ENCODE data around the gene SPDYE16.
"Not testable (repeated sequence)": the region's sequence is repeated elsewhere in the genome, so short reads cannot be mapped to it uniquely, and the experiment has no call there.

SPDYE16 gene

DNA sequence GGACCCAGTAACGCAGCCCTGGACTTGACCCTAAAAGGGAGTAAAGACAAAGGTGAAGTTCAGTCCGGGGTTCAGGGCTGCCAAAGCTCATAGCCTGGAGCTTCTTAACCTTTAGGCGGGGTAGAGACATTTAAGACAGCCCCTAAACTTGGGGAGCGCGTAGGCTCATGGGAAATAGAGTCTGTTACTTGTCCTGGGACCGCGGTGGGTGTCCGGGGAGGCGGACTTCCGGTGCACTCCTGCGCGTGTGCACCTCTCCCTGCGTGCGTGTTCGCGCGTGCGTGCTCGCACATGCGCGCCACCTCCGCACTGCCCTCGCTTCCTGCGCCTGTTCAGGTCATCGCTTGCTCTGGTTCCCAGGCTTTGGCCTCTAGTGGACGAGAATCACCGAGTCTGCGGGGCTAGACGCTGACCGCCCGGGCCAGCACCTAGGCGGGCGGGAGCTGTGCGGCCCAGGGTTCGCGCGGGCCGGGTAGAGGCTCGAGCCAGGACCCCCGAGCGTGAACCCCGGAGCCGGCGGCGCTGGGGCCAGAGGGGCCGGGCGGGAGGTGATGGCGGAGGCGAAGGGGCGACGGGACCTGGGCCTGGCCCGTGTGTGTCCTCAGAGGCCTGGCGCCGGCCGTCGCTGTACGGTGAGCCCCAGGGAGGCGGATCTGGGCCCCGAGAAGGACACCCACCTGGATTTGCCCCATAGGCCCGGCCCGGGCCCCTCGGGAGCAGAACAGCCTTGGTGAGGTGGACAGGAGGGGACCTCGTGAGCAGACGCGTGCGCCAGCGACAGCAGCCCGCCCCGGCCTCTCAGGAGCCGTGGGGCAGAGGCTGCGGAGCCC, 6.1 kb upstream of the SPDYE16 start:
- peak; percentile 92 for DNase-seq (ENCODE audit: low spot score)

DNA sequence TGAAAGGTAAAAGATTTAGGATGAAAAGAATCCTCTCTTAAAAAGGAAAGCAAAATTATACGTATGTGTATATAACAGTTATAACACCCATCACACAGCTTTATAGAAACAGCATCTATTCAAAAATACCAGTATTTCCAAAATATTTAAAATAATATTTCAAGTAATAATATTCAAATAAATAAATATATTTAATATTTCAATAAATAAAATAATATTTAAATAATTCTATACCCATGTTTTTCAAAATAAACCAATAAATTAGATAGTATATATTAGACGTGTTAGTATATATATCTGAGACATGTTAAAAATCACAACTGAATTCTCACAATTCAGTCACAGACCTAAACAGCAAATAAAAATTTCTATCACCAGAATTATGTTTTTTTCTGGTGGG, 11.5 kb downstream of the SPDYE16 start:
- not testable (repeated sequence) for DNase-seq (ENCODE audit: low spot score)

DNA sequence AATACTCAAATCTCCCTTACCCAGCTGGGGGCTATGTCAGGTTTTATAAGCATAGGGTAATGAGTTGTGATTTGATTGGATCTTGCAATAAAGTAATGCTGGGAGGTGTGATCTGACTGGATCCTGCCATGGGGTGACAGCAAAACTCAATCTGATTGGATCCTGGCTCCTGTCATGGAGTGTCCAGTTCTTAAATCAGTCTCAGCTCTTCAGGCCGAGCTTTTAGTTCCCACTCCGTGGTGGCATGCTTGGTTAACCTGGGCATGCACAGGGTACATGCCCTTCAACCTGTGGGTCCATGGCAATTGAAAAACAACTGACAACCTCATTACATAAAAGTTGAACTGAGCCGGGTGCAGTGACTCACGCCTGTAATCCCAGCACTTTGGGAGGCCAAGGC, 16.9 kb downstream of the SPDYE16 start:
- not testable (repeated sequence) for DNase-seq (ENCODE audit: low spot score)

DNA sequence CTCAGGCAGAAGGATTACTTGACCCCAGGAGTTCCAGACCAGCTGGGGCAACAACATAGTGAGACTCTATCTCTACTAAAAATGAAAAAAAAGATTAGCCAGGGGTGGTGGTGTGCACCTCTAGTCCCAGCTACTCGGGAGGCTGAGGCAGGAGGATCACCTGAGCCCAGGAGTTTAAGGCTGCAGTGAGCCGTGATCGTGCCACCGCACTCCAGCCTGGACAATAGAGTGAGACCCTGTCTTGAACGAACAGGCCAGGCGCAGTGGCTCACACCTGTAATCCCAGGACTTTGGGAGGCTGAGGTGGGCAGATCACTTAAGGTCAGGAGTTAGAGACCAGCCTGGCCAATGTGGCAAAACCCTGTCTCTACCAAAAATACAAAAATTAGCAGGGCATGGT, 26.2 kb downstream of the SPDYE16 start:
- DNase-seq (ENCODE audit: low spot score): not testable (repeated sequence)

DNA sequence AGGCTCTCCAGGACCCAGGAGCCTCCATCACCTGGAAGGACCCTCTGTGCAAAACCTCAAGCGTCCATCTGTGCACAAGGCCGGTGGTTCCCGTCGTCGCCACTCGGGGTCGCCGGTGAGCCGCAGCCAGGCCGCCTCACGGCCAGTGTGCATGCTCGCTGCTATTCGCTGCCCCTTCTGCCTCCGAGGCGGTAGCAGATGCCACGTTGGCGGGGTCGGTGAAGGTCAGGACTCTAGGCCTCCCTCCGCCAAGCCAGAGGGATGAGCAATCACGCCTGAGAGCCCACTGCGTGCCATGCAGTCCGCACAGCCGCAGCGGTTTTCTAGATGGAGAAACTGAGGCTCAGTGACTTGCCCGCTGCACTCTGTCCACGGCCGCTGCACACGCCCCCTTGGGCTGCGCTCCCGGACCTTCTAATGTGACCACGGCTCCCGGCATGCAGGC, 27.1 kb downstream of the SPDYE16 start:
- peak; percentile 76 for DNase-seq (ENCODE audit: low spot score)

DNA sequence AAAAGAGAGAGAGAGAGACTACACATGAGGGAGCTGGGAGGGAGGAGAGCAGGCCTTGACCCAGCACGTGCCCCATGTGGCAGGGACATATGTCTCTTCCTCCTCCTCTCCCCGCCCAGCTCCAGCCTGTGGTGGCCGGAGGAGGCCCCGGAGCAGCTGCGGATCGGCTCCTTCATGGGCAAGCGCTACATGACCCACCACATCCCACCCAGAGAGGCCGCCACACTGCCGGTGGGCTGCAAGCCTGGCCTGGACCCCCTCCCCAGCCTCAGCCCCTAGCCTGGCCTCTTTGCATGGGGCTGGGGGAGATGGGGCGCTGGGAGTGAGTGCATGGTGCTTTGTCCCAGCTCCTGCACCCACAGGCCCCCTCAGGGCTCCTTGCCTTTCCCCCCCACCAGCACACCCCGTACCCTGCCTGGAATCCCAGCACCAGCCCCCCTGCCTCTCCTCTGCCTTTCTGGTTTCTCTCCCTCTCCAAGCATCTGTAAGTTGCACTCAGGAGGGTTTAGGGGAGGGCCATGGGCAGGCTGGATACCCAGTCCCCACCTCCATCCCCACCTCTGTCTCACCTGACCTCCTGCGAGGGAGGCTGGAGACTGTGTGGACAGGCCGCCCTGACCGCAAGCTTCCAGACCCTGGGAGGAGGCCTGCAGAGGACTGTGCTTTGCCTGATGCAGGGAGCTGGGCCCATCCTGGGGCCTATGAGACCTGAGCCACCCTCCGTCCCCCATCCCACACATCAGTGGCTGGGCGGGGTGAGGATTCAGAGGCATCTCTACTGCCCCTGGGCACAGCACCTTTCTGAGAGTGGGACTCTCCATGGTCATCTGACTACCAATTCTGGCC, 27.9 kb downstream of the SPDYE16 start:
- no peak for DNase-seq (ENCODE audit: low spot score)

DNA sequence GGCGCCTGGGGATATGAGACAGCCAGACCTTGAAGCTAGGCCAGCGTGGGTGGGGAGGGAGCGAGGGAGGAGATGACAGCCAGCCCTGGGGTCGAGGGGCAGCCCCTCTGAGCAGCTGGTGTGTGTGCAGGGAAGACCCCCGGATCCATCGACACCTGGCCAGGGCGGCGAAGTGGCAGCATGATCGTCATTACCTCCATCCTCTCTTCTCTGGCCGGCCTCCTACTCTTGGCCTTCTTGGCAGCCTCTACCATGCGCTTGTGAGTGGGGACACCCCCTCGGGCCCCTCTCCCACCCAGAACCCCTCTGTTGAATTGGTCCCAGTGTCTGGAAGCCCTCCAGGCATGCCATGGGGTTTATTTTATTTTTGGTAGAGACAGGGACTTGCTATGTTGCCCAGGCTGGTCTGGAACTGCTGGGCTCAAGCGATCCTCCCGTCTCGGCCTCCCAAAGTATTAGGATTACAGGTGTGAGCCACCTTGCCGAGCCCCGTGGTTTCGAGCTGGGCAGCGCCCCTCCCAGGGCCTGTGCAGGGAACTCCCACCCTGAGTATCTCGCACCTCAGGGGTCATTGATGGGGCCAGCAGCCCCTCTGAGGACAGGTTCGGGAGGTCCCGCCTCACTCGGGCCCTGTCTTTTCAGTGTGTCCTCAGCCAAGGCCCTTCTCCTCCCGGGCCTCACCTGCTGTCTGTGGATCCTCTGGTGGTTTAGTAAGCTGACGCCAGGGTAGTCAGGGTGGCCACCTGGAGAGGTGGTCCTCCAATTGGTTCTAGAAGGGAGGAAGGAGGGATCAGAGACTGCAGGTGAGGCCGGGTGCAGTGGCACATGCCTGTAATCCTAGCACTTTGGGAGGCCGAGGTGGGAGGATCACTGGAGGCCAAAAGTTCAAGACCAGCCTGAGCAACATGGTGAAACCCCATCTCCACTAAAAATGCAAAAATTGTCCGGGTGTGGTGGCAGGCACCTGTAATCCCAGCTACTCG, 29.0 kb downstream of the SPDYE16 start:
- DNase-seq (ENCODE audit: low spot score): no peak

DNA sequence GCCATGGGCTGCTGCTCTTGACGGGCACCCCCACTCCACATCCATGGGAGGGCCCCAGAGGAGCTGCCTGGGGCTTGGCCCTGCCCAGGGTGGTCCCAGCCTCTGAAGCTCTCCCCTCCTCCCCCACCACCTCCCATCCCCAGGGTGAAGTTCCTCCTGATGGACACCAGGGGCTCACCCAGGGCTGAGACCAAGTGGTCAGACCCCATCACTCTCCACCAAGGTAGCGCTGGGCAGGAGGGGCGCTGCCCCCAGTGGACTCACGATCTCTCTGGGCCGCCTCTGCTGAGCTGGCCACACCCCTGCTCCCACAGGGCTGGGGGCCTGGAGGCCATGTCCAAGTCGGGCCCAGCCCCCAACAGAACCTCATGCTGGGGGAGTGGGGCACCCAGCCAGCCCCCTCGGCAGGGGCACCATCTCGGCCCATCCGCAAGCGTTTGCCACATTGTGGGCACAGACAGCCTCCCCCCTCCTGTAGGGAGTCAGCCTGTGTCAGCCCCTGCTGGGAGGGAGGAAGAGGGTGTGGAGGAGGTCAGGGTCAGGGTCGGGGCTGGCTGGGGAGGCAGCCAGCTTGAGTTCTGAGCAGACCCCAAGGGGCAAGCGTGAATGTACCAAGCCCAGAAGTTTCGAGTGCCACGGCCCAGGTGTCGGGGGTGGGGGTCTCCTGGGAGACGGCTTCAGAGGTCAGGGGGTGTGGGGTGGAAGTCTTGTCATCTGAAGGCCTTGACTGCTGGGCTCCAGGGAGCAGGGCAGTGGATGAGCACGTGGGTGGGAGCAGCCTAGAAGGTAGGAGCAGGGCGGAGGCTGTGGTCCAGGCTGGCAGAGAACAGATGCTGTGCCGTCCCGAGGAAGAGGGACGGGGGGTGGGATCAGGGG, 29.9 kb downstream of the SPDYE16 start:
- DNase-seq (ENCODE audit: low spot score): peak; percentile 1

DNA sequence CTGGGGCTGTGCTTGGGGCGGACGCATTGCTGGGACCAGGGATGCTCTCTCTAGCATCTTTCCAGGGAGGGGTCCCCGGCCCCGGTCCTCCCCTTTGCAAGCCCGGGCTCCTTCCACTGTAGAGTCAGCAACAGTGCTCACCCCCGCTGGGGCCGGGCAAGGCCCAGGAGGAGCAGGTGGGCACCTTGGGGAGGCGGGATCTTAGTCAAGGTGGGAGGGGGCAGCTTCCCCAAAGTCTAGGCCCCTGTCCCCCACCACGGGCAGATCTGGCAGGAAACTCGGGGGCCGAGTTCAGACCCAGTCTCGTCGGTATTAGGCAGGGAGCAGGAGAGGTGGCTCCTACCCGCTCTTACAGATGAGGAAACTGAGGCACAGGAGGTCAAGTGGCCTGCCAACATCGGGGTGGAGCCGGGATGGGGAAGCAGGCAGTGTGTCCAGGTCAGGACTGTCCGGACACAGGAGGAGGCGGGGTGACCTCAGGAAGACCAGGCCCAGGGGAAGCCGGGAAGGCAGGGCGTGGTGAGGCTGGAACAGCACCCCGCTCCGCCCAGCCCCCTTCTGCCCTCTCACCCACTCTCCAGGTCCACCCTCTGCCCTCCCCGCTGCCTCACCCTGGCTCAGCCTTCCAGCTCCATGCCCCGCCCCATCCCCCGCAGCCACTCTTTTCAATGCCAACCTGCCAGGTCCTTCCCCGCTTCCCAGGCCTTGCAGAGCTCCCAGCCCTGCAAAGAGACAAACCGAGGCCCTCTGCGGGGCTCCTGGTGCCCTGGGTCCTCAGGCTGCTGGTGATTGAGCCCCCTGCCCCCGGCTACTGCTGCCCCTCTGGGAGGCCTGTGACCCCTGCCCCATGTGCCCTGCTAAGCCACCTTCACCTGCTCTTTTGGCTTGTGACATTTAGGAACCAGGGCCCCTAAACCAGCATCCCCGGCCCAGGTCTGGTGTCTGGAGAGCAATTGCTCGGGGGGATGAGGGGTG, 30.9 kb downstream of the SPDYE16 start:
- DNase-seq (ENCODE audit: low spot score): not testable (repeated sequence)

DNA sequence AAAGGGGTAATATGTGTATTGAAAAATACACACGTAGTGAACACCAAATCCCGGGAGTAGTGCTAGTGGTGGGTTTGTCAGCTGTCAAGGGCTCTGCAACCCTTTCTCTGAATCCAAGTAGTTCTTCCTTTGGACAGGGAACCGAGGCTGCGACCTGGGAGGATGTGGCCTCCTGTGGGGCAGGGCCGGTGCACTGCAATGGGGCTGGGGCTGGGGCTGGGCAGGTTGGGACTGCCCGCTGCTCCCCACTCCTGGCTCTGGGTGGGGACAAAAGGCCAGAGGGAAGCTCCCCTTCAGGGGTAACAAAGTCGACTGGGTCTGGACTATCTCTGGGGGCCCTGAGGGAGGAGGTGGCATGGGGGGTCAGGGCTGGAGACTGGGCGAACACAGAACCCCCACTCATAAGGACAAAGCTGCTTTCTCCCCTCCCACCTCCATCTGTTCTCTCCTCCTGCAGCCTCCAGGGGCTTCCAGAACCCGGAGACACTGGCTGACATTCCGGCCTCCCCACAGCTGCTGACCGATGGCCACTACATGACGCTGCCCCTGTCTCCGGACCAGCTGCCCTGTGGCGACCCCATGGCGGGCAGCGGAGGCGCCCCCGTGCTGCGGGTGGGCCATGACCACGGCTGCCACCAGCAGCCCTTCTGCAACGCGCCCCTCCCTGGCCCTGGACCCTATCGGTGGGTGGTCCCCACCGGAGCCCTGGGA, 31.7 kb downstream of the SPDYE16 start:
- DNase-seq (ENCODE audit: low spot score): not testable (repeated sequence)

DNA sequence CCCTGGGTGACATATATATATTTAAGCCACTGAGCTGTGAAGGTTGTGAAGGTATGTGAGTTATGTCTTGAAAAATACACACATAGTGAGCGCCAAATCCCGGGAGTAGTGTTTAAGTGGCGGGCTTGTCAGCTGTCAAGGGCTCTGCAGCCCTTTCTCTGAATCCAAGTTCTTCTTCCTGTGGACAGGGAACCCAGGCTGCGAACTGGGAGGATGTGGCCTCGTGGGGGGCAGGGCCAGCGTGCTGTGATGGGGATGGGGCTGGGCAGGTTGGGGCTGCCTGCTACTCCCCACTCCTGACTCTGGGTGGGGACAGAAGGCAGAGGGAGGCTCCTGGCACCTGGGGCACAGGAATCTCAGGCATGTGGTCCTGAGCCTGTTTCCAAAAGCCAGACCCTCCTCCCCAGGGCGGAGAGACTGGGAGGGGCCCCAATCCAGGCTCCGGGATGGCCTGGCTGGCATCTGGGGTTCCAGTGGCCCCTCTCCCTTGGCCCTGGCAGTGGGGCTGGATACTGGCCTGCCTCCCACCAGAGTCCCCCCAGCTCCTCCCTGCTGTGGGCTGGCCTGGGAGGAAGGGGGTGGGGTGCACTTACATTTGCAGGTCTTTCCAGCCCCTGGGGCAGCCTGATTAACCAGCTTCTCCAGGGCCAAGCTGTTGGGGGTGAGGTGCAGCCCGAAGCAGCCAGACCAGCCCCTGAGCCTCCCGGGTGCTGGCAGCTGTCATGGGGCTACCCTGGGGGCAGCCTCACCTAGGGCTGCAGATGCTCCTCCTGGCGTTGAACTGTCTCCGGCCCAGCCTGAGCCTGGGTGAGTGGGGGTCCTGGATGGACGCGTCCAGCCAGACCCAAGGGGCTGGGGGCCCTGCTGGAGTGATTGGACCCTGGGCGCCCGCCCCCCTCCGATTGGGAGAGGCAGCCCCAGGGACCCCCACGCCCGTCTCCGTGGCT, 32.9 kb downstream of the SPDYE16 start, which contains the start of gene UPK3B:
UPK3B (plus strand) TSS at position 622 of the 947 bp plus-strand sequence; CDS start at position 723, 101 bp downstream.
- no peak for DNase-seq (ENCODE audit: low spot score)

DNA sequence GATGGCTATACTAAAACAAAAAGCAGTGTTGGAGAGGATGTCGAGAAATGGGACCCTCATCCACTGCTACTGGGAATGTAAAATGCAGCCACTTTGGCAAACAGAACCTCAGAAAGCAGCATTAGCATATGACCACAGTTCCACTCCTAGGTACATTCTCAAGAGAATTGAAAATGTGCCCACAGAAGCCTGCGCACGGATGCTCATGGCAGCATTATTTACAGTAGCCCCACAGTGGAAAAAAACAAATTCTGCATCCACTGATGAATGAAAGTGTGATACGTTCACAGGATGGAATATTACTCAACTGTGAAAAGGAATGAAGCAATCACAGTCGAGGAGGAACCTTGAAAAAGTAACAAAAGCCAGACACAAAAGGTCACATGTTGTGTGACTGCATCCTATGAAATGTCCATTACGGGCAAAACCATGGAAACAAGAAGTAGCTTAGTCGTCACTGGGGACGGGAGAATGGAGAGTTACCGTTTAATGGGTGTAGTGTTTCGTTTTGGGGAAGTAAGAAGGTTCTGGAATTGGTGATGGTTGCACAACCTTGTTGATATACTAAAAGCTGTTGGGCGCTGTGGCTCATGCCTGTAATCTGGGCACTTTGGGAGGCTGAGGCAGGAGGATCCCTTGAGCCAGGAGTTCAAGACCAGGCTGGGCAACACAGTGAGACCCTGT, 35.2 kb downstream of the SPDYE16 start:
- peak; percentile 2 for DNase-seq (ENCODE audit: low spot score)

DNA sequence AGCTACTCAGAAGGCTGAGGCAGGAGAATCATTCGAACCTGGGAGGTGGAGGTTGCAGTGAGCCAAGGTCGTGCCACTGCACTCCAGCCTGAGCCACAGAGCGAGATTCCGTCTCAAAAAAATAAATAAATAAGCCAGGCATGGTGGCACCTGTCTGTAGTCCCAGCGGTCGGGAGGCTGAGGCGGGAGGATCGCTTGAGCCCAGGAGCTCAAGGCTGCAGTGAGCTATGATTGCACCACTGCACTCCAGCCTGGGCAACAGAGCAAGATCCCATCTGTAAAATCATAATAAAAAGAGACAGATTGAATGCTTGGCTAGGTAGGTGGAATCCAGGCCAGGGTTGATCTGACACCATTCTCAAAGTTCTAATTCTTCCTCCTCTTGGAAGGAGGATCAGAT, 36.5 kb downstream of the SPDYE16 start:
- DNase-seq (ENCODE audit: low spot score): not testable (repeated sequence)

DNA sequence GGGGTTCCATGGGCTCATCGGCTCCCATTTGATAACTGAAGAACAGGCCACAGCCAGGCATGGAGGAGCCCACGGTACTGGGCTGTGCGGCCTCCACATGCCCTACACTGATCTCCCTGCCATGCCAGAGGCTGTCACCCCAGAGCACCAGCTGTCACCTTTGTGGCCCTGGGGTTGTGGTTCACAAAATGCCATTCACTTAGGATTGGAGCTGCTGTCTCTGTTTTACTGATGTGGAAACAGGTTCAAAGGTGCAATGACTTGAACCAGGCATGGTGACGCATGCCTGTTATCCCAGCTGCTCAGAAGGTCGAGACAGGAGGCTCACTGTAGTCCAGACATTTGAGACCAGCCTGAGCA, 37.0 kb downstream of the SPDYE16 start:
- no peak for DNase-seq (ENCODE audit: low spot score)

DNA sequence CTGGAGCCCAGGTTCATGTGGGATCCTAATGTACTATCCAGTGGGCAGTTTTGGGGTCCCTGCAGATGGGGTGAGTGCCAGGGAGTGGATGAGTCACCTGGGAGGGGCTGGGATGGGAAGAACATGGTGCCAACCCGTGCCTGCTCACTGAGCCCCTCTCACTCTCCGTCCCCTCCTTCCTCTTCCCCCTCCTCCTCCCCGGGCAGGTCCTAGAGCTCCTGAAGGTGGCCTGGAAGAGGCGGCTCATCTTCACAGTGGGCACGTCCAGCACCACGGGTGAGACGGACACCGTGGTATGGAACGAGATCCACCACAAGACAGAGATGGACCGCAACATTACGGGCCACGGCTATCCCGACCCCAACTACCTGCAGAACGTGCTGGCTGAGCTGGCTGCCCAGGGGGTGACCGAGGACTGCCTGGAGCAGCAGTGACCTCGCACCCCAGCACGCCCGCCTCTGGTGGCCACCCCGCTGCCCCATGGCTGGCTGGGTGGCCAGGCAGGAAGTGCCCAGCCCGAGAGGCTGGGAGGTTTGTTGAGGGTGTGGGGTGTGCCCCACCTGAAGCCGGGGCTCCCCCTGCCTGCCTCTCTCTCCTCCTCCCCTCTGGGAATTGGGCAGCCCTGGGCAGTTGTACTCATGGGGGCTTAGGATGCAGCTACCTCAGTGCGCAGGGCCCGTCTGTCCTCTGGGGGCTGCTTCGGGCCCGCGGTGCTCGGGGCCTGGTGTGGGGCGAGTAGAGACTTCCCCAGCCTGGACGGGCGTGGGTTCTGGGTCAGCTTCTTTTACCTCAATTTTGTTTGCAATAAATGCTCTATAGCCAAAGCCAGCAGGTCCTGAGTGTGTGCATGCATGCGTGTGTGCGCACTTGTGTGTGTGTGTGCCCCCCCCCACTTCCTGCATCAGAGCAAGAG, 37.7 kb downstream of the SPDYE16 start:
- no peak for DNase-seq (ENCODE audit: low spot score)

Data from Ammon's horn (tissue), 1 donor.